ENCODE data around the gene CTIF.

Gene CTIF

DNA sequence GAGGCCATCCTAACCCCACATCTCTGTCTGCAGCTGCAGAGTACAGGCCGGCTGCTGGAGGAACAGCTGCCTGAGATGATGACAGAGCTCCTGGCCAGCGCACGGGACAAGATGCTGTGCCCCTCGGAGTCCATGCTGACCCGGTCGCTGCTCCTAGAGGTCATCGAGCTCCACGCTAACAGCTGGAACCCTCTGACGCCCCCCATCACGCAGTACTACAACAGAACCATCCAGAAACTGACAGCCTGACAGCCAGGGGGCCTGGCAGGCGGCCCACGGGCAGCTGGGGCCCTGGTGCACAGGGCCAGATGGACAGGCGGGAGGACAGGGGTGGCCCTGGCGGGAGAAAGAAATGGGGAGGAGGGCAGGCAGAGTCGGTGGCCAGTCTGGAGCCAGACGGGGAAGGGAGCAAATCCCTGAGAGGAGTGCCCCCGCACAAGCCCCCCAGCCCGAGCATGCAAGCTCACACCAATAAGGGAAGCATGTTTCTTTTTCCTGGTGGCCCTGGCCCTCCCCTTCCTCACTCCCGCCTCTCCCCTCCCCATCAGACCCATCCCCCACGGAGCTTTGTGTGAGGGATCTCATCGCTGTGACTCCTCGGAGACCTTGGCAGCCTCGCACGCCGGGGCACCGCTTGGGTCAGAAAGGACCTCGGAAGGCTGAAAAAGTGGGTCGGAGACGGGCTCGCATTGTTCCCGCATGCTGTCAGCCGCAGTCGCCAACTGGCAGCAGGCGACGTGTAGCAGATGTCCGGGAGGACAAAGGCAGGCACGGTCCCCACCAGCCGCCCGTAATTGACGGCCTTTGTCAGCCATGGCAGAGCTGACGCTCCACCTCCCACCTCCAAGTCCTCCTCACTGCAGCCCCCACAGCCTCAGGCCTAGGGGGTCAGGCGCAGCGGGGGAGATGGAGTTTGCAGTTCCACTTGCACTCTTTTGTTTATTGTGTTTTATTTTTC, 320.8 kb downstream of the CTIF start:
- FAIRE-seq (no peak), DNase-seq (ENCODE audit: insufficient read length, low spot score) (no peak)
- TF ChIP-seq, protein P1, sequence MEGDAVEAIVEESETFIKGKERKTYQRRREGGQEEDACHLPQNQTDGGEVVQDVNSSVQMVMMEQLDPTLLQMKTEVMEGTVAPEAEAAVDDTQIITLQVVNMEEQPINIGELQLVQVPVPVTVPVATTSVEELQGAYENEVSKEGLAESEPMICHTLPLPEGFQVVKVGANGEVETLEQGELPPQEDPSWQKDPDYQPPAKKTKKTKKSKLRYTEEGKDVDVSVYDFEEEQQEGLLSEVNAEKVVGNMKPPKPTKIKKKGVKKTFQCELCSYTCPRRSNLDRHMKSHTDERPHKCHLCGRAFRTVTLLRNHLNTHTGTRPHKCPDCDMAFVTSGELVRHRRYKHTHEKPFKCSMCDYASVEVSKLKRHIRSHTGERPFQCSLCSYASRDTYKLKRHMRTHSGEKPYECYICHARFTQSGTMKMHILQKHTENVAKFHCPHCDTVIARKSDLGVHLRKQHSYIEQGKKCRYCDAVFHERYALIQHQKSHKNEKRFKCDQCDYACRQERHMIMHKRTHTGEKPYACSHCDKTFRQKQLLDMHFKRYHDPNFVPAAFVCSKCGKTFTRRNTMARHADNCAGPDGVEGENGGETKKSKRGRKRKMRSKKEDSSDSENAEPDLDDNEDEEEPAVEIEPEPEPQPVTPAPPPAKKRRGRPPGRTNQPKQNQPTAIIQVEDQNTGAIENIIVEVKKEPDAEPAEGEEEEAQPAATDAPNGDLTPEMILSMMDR (IDR thresholded peaks at IDR 0.05; ENCODE audit: insufficient read depth, missing control alignments) = no peak

GRCh38 chr18:48860269-48861180, 321.7 kb downstream of the CTIF start:
- no peak for FAIRE-seq
- TF ChIP-seq, protein P1 (IDR thresholded peaks at IDR 0.05; ENCODE audit: insufficient read depth, missing control alignments) = no peak
- DNase-seq (ENCODE audit: insufficient read length, low spot score) = no peak

DNA sequence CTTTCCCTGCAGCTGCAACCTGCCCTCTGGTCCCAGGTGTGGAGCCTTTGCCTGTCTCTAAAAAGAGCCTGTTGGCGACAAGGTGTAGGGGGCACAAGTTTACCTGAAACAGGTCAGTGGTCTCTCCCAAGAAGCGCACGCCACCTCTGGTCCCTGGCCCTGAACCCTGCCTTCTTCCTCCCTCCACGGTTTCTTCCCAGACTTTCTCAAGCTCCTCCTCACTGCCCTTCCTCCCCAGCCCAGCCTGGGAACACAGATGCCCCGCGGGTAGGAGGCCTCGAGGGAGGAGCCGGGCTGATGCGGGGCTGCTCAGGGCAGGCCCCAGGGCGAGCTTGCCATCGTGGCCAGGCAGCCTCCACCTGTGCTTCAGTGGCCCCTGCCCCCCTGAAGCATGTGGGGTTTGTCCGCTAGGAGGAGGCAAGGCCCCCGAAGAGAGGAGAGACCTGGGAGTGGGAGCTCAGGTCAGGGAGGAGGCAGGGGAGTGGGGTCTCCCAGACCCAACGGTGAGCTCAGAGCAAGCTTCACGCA, 322.4 kb downstream of the CTIF start:
- TF ChIP-seq, protein P1 (IDR thresholded peaks at IDR 0.05; ENCODE audit: insufficient read depth, missing control alignments) = no peak
- DNase-seq (ENCODE audit: insufficient read length, low spot score) (no peak), FAIRE-seq (no peak)

DNA sequence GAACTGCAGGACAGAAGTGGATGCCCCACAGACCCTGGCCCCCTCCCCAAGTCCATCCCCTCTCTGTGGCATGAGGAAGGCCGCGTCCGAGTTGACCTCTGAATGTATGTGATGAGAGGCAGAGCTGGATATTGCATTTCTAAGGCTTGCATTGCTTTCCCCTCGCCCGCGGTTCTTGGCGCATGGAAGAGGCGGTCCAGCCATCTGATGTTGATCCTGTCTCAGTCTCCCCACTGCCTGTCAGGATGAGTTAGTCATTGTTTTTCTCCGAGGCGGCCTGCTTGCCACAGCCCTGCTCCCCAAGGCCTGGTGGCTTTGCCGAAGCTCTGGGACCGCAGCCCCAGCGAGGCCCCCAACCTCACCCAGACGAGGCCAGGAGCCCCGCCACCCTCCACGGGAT, 323.3 kb downstream of the CTIF start:
- no peak for DNase-seq (ENCODE audit: insufficient read length, low spot score)
- no peak for FAIRE-seq
- TF ChIP-seq, protein P1 (IDR thresholded peaks at IDR 0.05; ENCODE audit: insufficient read depth, missing control alignments) = no peak

DNA sequence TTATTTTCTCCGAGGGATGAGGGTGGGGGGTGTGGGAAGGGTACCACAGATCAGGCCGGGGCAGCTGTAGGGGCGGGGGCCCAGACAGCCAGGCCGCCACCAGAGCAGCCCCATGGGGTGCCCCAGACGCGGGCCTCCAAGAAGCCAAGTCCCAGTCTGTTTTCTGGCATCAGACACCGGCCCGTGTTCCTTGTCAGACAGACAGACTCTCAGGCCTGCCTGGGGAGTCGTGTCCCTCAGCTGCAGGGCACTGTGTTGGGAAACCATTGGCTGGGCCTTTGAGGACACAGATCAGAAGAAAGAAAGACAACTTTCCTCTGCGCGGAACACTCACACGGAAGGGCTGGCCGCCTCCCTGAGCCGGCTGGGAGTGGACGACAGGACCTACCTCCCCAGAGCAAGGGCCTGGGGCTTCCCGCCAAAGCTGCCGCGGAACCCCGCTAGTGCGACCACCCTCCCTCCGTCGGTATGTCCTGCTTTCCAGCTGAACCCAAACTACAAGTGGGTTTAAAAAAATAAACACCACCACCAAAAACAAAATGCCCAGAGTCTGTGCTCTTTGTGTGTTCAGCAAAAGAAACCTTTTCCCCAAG, 323.9 kb downstream of the CTIF start:
- FAIRE-seq = no peak
- TF ChIP-seq, protein P1 (IDR thresholded peaks at IDR 0.05; ENCODE audit: insufficient read depth, missing control alignments) = no peak
- no peak for DNase-seq (ENCODE audit: insufficient read length, low spot score)

DNA sequence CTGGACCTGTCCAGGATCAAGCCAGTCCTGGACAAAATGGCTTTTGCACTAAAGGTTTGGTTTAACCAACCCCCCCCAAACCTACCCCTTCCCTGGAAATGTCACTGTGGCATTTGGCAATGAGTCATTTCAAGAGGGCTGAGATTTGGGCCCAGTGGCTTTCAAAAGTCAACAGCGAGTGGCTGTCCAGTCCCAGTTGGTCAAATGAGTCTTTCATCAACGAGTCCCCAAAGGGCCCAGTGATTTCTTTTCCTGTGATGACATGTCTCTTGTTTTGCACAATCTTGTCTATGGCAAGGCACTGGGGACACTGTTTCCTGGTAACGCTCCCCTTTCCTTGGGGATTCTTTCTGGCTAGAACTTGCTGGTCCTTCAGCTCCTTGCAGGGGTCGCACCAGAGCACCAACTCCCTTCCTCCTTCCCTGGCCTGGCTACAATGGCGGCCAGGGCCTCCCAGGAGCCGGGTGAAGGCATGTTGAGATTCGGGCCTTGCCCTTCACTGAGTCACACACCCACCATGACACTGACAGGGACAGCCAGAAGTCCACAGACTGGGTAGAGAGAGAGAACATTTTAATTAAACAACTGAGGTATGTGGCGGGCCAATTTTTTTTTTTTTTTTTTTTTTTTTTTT, 324.7 kb downstream of the CTIF start:
- TF ChIP-seq, protein P1 (IDR thresholded peaks at IDR 0.05; ENCODE audit: insufficient read depth, missing control alignments) = no peak
- FAIRE-seq (no peak), DNase-seq (ENCODE audit: insufficient read length, low spot score) (no peak)
